Measurements from ENCODE around the gene NEK5. TPM values are rescaled to one million over a fixed set of nuclear protein-coding genes. Genes with fewer than 3 reads are reported as not detected.
A peak's percentile ranks its signal among the peaks of the same experiment; 100 is the strongest.
"Not testable (repeated sequence)": the region's sequence is repeated elsewhere in the genome, so short reads cannot be mapped to it uniquely, and the experiment has no call there.

Gene NEK5
- polyA plus RNA-seq, 3 donors: 0.07 TPM; not detected in 2

DNA sequence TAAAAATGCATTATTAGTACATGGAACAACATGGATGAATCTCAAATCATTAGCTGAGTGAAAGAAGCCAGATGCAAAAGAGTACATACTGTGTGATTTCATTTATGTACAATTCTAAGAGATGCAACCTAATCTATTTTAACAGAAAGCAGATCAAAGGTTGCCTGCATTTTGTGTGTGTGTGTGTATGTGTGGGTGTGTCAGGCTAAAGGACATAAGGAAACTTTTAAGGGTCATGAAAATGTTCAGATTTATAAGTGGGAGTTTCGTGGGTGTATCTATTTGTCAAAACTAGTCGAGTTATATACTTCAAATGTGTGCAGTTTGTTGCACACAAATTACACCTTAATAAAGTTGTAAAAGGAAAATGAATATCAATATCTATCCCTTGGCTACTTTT is 48.4 kb upstream of the NEK5 start:
- no peaks in the 10 kb centered on the region for H3K9me3 Mint-ChIP-seq
- no peak overlapping the region for H3K4me3 Mint-ChIP-seq
- Histone ChIP-seq H3K79me2 (ENCODE audit: insufficient read depth, low read length) (no peaks in the 10 kb centered on the region), H3K4me3 (replicated peaks in 1 of 3; ENCODE audit: low read depth in 2 of 3, low read length in 3 of 3) (no peak overlapping the region), H3K9ac (ENCODE audit: insufficient read depth, low read length, poor library complexity, severe bottlenecking) (no peak overlapping the region), H2AFZ (ENCODE audit: insufficient read depth, low read depth, low read length, poor library complexity, severe bottlenecking) (no peak overlapping the region), H3K36me3 (replicated peaks in 1 of 2; ENCODE audit: control insufficient read depth in 1 of 2, insufficient read depth in 2 of 2, low read length in 2 of 2) (peaks cover 24 to 41% of the 10 kb centered on the region in 2 donors), H3K4me1 (ENCODE audit: control insufficient read depth in 1 of 2, insufficient read depth in 2 of 2, low read length in 2 of 2) (peaks cover 4 to 12% of the 10 kb centered on the region in 2 donors), H4K20me1 (ENCODE audit: insufficient read depth, low read length) (no peaks in the 10 kb centered on the region), H3K4me2 (replicated peaks; ENCODE audit: extremely low read depth, low read length, poor library complexity, severe bottlenecking) (no peak overlapping the region), H3K27me3 (ENCODE audit: control insufficient read depth in 2 of 2, insufficient read depth in 2 of 2, low read length in 2 of 2) (no peaks in the 10 kb centered on the region), H3K27ac (ENCODE audit: low read depth in 1 of 2, low read length in 2 of 2) (no peak overlapping the region), H3K9me3 (replicated peaks in 1 of 2; ENCODE audit: control insufficient read depth in 1 of 2, insufficient read depth in 1 of 2, low read length in 2 of 2) (no peaks in the 10 kb centered on the region)
- WGBS (ENCODE audit: insufficient coverage): no CpG with 5 or more reads among the region's 2 CpGs
- DNase-seq: no peak
- H3K27ac Mint-ChIP-seq: no peak overlapping the region
- peaks cover 0 to 1% (median 0%) of the 10 kb centered on the region in 3 donors for H3K27me3 Mint-ChIP-seq (ENCODE audit: low read depth in 3 of 3)
- peaks cover 31 to 34% of the 10 kb centered on the region in 2 donors for H3K36me3 Mint-ChIP-seq
- peaks cover 11% of the 10 kb centered on the region for H3K4me1 Mint-ChIP-seq
- intact Hi-C loops (cut with micrococcal nuclease): no loop called here
- TF ChIP-seq CTCF (IDR thresholded peaks at IDR 0.05): no peak

DNA sequence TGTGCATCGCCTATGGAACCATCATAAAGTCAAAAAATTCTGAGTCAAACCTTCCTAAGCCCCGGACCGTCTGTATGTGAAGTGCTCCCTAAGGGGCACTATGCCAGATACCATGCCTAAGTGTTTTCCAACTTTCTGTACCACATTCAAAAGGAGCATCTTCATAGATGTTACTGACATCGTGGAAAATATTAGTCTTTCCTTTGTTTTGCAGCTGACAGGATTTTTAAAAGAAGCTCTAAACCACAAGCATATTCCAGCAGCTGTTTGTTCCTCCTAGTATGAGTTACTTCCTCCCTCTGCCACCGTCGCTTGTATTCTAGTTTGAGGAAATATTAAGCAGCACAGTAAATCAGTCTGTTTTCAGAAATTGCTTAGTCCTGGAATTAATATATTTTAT is 45.1 kb upstream of the NEK5 start:
- H4K20me1 ChIP-seq (ENCODE audit: insufficient read depth, low read length); H3K79me2 ChIP-seq (ENCODE audit: insufficient read depth, low read length); H3K9ac ChIP-seq (ENCODE audit: insufficient read depth, low read length, poor library complexity, severe bottlenecking); H3K9me3 ChIP-seq (replicated peaks in 1 of 2; ENCODE audit: control insufficient read depth in 1 of 2, insufficient read depth in 1 of 2, low read length in 2 of 2); H3K27ac ChIP-seq (ENCODE audit: low read depth in 1 of 2, low read length in 2 of 2); H3K4me1 Mint-ChIP-seq; H2AFZ ChIP-seq (ENCODE audit: insufficient read depth, low read depth, low read length, poor library complexity, severe bottlenecking); H3K9me3 Mint-ChIP-seq; H3K27me3 Mint-ChIP-seq (ENCODE audit: low read depth in 3 of 3); intact Hi-C loops (cut with micrococcal nuclease); H3K27me3 ChIP-seq (ENCODE audit: control insufficient read depth in 2 of 2, insufficient read depth in 2 of 2, low read length in 2 of 2): not testable (repeated sequence)
- Mint-ChIP-seq H3K4me3 (peak overlapping the region in 1 of 2 donors; percentile 64), H3K36me3 (peaks cover 28 to 29% of the 10 kb centered on the region in 2 donors), H3K27ac (peak overlapping the region in 1 of 7 donors; percentile 62)
- 30% methylated on average over 3 of the region's 6 CpGs for WGBS (ENCODE audit: insufficient coverage)
- peak overlapping the region; percentile 41 for H3K4me2 ChIP-seq (replicated peaks; ENCODE audit: extremely low read depth, low read length, poor library complexity, severe bottlenecking)
- H3K4me3 ChIP-seq (replicated peaks in 1 of 3; ENCODE audit: low read depth in 2 of 3, low read length in 3 of 3): peak overlapping the region in 1 of 3 experiments; percentile 10
- peaks cover 4 to 12% of the 10 kb centered on the region in 2 donors for H3K4me1 ChIP-seq (ENCODE audit: control insufficient read depth in 1 of 2, insufficient read depth in 2 of 2, low read length in 2 of 2)
- peaks cover 16 to 59% of the 10 kb centered on the region in 2 donors for H3K36me3 ChIP-seq (replicated peaks in 1 of 2; ENCODE audit: control insufficient read depth in 1 of 2, insufficient read depth in 2 of 2, low read length in 2 of 2)
- peak in 2 of 3 donors; percentile 7 to 22 for DNase-seq
